GM18499 (cell line): ENCODE results near the gene ELF2.
"Not testable (repeated sequence)": the region's sequence is repeated elsewhere in the genome, so short reads cannot be mapped to it uniquely, and the experiment has no call there.

Source experiments
- ATAC-seq: cut with Tn5 transposase; IDR thresholded peaks from one replicate; pipeline ENCODE4 v1.9.1; 2021; ENCODE audit warnings: moderate number of reproducible peaks; ENCODE audit not compliant: insufficient read depth, unreplicated experiment

The ELF2 gene

DNA sequence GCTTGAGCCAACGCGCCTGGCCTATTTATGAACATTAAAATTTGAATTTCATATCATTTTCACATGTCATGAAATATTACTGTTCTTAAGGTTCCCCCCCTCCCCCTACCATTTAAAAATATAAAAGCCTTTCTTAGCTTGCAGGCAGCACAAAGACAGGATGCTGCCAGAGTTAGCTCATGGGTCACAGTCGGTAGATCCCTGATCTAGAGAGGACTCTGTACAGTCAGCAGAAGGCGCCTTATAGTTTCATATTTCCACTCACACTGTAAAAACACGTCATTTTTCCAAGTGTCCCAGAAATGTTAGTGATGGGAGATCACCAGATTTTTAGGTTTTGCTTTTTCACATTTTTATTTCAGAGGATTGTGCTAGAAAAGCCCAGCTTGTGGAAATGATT, 149.2 kb downstream of the ELF2 start:
- no peak for ATAC-seq

- no peak for ATAC-seq
Observed at GRCh38 chr4:139025841-139026240, 151.2 kb downstream of the ELF2 start.

DNA sequence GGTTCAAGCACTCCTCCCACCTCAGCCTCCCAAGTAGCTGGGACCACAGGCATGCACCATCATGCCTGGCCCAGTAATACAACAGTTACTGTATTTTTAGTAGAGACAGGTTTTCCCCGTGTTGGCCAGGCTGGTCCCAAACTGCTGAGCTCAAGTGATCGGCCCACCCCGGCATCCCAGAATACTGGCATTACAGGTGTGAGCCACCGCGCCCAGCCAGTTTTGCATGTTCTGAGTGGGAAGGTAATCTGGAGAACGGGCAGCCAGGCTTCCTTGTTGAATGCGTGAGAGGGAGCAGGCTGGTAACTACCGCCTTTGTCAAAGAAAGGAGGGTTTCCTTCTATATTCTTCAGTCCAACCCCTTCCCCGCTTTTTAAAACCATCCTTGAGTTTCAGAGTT, 152.3 kb downstream of the ELF2 start:
- ATAC-seq = no peak

DNA sequence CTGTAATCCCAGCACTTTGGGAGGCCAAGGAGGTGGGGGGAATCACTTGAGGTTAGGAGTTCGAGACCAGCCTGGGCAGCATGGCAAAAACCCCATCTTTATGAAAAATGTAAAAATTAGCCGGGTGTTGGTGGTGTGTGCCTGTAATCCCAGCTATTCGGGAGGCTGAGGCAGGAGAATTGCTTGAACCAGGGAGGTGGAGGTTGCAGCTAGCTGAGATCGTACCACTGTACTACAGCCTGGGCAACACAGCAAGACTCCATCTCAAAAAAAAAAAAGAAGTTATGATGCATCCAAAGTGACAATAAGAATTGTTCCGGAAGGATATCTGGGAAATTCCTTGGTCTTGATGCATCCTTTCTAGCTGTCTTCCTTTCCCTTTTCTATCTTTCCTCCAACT, 154.2 kb downstream of the ELF2 start:
- no peak for ATAC-seq

GRCh38 chr4:139021071-139021470, 155.9 kb downstream of the ELF2 start:
- not testable (repeated sequence) for ATAC-seq

GRCh38 chr4:139020384-139020783, 156.6 kb downstream of the ELF2 start:
- ATAC-seq = no peak

GRCh38 chr4:139018971-139019758, 157.9 kb downstream of the ELF2 start:
- no peak for ATAC-seq

- ATAC-seq = no peak
Observed at GRCh38 chr4:139018501-139018900, 158.5 kb downstream of the ELF2 start.

DNA sequence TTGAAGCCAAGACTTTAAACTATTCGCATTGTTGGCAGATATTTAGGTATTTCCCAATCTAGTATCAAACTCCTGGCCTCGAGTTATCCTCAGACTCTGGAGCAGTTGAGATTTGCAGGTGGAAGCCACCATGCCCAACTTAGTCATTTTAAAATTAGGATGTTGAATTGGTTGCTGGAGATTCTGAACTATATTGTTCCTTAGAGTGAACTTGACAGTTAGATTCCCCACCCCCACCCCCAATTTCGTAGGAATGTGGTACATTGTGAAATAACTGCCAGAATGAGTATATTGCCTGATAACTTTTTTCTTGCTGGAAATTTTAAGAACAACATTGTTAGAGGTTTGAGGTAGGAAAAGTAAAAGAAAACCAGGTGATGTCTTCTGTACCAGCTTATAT, 159.2 kb downstream of the ELF2 start:
- no peak for ATAC-seq

- ATAC-seq = no peak
Observed at GRCh38 chr4:139015948-139016471, 161.0 kb downstream of the ELF2 start.

DNA sequence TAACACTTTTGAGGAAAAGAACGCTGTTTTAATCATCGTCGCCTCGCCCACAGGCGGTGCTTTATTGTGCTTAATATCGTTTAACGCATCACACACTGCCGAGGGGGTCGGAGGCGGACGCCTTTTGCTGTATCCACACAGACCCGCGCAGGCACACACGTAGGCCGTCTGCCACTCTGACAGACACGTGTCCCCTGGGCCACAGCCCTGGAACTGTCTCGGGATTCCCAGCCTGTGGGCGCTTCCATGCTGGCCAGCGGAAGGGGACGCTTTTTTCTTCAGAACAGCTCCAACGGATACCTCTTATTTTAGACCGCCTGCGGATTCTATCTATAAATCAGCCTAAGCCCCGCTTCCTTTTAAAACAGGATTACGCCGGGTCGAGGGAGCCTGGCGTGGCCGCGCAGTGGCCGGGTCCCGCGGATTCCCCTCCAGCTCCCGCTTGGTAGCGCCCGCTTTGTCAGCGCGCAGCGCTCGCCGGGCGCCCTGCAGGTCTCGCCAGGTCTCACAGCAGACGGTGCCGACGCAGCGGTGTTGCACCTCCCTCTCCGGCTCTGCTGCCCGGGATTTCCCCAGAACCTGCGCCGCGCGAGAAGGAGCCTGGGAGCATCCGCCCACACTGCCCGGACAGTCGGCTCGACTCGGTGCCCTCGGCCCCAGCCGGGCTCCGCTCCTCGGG, 161.6 kb downstream of the ELF2 start, which contains the start of gene NOCT:
NOCT (plus strand) TSS at position 513 of the 679 bp plus-strand sequence. CDS start 201 bp downstream, outside the sequence.
- peak; percentile 83 for ATAC-seq

GRCh38 chr4:139014371-139015268, 162.4 kb downstream of the ELF2 start:
- ATAC-seq = peak; percentile 8

DNA sequence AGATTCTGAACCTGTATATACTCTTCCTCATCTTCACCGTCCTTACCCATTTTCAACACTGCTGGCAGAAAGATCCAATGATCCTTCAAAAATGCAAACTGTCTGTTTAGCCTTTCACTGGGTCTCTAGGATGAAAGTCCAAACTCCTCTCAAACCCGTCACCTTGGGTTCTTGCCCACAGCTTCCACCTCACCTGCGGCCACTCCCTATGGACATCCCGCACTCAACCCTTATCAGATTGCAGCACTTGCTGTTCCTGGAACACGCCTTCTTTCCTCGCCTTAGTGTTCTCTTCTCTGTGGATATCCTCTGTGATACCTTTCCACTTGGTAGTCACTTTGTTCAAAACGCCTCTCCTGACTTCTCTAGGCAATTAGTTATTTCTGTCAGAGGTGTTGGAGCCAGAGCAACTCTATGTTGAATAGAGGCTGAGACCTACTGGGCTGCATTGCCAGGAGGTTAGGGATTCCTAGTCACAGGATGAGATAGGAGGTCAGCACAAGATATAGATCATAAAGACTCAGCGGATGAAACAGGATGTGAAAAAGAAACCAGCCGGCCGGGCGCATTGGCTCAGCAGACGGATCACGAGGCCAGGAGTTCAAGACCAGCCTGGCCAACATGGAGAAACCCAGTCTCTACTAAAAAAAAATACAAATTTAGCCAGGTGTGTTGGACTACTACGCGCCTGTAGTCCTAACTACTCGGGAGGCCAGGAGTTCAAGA, 165.6 kb downstream of the ELF2 start:
- ATAC-seq = no peak

DNA sequence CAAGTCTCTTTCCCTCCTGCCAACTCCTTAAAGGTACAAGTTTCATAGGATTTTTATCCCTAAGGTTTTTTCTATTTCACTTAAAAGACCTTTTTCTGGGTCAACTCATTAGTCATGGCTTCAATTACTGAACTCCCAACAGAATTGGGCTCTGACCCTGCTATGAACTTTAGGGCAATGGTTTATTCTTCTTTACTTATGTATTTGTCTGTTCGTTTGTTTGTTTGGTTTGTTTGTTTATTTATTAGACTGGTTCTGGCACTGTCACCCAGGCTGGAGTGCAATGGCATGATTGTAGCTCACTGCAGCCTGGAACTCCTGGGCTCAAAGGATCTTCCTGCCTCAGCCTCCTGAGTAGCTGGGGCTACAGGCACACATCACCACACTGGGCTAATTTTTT, 167.3 kb downstream of the ELF2 start:
- no peak for ATAC-seq

- not testable (repeated sequence) for ATAC-seq
Observed at GRCh38 chr4:139008278-139008677, 168.7 kb downstream of the ELF2 start.

DNA sequence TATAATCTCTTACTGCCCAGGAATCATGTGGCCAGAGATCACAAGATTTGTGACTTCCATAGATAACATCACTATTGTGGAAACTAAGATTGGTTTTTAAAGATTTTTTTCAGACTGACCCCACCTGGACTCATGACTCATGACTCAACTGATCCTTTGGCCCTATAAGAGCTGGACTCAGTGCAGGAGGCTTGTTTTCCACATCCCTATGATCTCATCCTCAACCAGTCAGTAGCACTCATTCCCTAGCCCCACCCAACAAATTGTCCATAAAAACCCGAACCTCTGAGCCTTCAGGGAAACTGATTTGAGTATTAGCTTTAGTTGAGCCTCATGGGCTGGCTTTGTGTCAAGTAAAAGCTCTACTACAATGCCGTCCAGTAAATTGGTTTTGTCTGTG, 169.4 kb downstream of the ELF2 start:
- no peak for ATAC-seq
